HT-29 (cell line): Measurements from ENCODE around the gene CIDEC. TPM values are rescaled to one million over a fixed set of nuclear protein-coding genes. Genes with fewer than 3 reads are reported as not detected.
"Not testable (repeated sequence)": the region's sequence is repeated elsewhere in the genome, so short reads cannot be mapped to it uniquely, and the experiment has no call there.

Experiments
- DNase-seq: peaks from one replicate; pipeline ENCODE4 v3.0.0-alpha.2; 2015; ENCODE audit warnings: low spot score
- total RNA-seq: library from RNA; depleted of rRNA; stranded (reverse); fragments of >200 nt; shearing (Covaris generic); gene quantifications from 2 replicates; pipeline ENCODE4 v1.2.3, GENCODE V29; 2014

CIDEC gene
- total RNA-seq, 1 experiment from 2014 or later, result 0.61 TPM

GRCh38 chr3:9902372-9903237 is 22.6 kb upstream of the CIDEC start, which contains the start of gene IL17RE:
IL17RE (plus strand) TSS chr3:9902848; CDS start chr3:9902933, 85 bp downstream.
- peak; percentile 50 for DNase-seq

DNA sequence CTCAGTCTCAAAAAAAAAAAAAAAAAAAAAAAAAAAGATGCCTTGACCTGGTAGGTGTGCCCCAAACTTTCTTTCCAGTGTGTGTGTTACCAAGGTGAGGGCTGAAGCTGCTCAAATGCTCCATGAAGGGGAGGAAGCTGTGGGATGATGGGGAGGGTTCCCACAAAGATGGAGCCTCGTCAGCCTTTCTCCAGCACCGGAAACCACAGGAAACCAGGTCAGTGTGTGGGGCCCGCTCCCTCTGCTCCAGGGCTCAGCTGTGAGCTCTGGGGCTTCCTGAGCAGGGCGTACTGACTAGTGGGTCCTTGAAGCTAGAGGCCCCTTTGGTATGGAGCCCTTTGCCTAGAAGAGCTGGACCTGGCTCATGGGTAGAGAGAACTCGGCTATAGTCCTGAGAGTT is 21.9 kb upstream of the CIDEC start:
- DNase-seq, result no peak

GRCh38 chr3:9900965-9901415 is 20.9 kb upstream of the CIDEC start:
- not testable (repeated sequence) for DNase-seq

- no peak for DNase-seq
Measured at GRCh38 chr3:9899289-9899791, 19.3 kb upstream of the CIDEC start.

DNA sequence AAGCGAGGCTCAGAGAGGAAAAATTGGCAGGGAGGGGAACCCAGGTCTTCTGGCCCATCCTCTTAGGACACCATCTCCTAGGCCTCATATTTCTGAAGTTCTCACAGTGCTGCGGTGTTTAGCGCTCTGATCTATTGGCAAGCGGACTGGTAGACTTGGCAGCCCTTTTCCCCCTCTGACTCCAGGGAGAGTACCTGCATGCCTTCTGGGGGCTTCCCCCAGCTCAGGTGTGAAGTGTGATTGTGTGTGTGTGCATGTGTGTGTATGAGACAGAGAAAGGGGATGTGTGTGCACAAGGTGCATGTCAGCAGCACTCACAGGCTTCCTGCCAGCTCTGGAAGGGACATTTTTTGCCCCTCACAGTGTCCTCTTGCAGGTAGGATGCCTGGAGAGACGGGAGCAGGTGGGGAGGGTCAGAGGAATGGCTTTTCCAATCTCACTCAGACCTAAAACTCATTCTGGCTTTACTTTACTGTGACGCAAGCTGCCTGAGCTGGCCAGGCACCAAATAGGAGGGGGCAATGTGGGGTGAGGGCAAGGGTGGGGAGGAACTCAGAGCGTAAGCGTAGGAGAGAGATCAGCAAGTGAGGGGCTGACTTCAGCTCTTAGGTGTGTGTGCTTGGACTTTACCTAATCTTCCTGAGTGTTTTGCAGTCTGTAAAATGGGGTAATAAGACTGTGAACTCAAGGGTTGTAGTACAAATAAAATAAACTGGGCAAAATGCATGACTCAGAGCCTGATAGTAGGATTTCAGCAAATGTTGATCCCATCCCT is 18.6 kb upstream of the CIDEC start:
- peak; percentile 22 for DNase-seq

DNA sequence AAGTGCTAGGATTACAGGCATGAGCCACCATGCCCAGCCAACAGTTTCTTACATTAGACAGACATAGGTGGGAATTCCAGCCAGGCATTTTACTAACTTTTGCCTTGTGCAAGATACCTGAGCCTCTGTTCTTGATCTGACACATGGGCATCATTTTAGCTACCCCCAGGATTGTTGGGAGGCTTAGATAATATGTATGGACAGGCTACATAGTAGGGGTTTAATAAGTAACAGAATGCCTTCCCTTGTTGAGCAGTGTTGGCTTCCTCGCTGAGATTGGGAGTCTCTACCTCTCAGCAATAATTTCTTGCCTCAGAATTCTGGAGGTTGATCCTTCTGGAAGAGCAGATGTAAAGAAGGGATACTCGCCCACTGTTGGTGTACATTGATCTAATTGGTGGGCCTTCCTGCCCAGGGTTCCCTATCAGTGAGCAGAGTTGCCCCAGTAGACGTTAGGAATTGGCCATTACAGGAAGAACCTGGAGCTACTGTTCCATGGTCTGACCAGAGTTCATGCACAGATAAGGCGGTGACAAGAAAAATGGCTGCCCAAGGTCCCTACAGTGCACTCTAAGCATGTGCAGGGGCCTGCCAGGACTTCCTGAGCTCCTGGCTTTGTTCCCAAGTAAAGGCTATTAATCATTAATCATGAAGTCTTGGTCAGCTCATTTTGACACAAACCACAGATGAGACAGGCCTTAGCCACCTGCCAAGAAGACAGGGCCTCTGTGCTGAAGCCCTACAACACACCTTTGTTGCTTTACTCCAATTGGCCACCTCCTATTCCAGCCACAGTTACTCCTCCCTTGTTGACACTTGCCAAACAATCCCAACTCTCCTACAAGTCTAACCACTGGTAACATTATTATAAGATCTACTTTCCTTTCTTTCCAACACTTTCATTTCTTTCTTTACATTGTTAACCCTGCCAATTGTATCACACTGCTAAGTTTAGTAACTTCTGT is 17.6 kb upstream of the CIDEC start:
- DNase-seq, result peak; percentile 93

GRCh38 chr3:9896755-9897407 is 16.8 kb upstream of the CIDEC start:
- peak; percentile 24 for DNase-seq

- DNase-seq, result not testable (repeated sequence)
Measured at GRCh38 chr3:9895715-9896114, 15.7 kb upstream of the CIDEC start.

DNA sequence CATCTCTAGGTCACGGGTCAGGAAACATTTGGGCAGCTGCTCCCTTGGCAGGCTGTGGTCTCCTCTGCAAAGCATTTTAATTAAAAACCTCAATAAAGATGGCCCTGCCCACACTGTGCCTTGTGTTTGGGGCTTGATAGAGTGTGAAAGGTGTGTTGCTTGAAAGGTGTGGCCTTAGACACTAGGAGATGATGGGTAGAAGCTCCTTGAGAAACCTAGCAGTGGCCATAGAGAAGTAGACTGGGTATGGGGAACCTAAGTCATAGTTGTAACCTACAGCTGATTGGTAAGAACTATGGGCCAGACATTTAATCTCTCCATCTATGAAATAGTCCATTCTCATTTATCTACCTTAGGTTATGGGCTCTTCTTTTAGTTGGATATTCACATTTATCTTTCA is 13.7 kb upstream of the CIDEC start:
- DNase-seq, result no peak

GRCh38 chr3:9891072-9891622 is 11.1 kb upstream of the CIDEC start:
- DNase-seq, result no peak

DNA sequence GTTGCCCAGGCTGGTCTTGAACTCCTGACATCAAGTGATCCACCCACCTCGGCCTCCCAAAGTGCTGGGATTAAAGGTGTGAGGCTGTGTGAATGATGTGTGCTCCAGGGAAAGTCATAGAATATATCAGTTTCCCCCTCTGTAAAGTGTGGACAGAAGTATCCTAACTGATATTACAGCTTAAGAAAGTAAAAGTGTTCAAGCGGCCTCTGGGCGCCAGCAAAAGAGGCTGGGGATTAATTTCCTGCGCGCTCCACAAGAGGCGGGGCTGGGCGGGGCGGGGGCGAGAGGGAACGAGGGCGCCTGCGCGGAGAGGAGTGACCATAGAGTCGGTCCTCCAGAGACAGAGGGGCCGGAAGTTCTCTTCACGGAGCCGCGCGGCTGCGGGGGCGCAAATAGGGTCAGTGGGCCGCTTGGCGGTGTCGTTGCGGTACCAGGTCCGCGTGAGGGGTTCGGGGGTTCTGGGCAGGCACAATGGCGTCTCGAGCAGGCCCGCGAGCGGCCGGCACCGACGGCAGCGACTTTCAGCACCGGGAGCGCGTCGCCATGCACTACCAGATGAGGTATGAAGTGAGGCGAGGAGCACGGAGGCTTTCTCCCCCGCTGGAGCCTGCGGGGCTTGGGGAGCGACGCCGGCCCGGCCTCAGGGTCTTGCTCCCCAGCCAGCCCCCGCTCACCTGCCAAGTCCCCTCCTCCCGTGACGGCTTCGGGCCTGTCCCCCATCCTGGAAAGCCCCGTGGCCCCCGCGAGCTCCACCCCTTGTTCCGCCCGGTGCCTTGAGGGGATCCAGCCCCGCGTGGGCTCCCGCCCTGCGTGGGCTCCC is 10.4 kb upstream of the CIDEC start, which contains the start of gene JAGN1:
JAGN1 (plus strand) TSS at position 362 of the 823 bp plus-strand sequence; CDS start at position 475, 113 bp downstream.
- DNase-seq, result peak; percentile 82

GRCh38 chr3:9889405-9889804 is 9.4 kb upstream of the CIDEC start:
- DNase-seq, result no peak

- no peak for DNase-seq
Measured at GRCh38 chr3:9888540-9888939, 8.5 kb upstream of the CIDEC start.

- DNase-seq, result no peak
Measured at GRCh38 chr3:9887480-9887879, 7.4 kb upstream of the CIDEC start.

DNA sequence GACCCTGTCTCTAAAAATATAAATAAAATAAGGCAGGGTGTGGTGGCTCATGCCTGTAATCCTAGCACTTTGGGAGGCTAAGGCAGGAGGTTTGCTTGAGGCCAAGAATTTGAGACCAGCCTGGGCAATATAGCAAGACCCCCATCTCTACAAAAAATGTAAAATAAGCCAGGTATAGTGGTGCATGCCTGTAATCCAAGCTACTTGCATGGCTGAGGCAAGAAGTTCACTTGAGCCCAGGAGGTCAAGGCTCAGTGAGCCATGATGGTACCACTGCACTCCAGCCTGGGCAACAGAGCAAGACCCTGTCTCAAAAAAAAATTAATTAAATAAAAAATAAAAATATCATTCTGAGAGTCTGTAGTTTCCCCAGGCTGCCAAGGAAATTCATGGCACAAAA is 6.3 kb upstream of the CIDEC start:
- no peak for DNase-seq

DNA sequence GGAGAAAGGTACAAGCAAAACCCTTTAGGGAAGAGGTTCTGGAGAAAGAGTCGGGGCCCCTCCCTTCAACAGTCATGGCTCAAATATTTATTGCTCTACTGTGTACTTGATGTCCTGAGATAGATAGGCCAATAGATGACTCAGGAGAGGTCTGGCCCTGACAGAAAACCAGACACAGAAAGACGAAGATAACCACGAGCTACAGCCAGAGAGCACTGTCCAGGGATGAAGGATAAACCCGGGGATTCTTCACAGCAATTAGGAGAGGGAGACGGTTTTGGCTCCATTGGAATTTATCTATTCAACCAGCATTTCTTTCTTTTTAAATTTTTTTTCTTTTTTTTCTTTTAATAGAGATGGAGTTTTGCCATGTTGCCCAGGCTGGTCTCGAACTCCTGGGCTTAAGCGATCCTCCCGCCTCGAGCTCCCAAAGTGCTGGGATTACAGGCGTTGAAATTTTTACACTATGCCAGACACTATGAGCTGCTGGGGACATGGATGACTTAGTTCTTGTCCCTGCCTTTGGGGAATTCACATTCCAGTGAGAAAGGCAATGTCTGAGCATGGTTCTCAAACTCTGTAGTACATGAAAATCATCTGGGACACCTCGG is 4.6 kb upstream of the CIDEC start:
- DNase-seq, result peak; percentile 67

- DNase-seq, result peak; percentile 2
Measured at GRCh38 chr3:9883706-9884554, 3.9 kb upstream of the CIDEC start.

DNA sequence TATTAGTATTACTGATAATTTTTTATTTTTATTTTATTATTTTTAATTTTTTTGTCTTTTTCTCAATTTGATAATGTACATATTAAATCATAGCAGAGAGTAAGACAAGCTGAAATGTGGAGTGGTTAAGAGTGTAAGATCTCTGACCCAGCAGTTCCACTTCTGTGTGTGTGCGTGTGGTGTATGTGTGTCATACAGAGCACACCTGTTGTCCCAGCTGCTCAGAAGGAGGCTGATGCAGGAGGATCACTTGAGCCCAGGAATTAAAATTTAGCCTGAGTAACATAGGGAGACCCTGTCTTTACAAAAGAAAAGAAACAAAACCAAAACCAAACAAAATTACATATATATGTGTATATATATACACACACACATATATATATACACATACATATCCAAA is 1.4 kb upstream of the CIDEC start:
- no peak for DNase-seq
